Measurements from ENCODE around the gene TMEM170A. TPM values are rescaled to one million over a fixed set of nuclear protein-coding genes. Genes with fewer than 3 reads are reported as not detected.
A peak's percentile ranks its signal among the peaks of the same experiment; 100 is the strongest.

Gene TMEM170A
- total RNA-seq, 2 experiments from 2014 or later, result 25.1 to 27.1 TPM

DNA sequence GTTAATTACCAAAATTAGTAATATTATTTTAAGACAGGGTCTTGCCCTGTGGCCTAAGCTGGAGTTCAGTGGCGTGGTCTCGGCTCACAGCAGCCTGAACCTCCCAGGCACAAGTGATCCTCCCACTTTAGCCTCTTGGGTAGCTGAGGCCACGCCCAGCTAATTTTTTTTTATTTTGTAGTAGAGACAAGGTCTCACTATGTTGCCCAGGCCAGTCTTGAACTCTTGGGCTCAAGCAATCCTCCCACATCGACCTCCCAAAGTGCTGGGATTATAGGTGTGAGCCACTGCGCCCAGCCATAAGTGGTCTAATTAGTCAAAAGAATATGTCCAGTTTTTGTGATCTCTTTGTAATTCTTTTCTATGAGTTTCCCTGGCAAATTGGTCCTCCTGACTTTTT, 19.2 kb downstream of the TMEM170A start:
- H3K36me3 Mint-ChIP-seq (ENCODE audit: low read depth), result peaks cover 10% of the 10 kb centered on the region
- TF ChIP-seq, protein P1, sequence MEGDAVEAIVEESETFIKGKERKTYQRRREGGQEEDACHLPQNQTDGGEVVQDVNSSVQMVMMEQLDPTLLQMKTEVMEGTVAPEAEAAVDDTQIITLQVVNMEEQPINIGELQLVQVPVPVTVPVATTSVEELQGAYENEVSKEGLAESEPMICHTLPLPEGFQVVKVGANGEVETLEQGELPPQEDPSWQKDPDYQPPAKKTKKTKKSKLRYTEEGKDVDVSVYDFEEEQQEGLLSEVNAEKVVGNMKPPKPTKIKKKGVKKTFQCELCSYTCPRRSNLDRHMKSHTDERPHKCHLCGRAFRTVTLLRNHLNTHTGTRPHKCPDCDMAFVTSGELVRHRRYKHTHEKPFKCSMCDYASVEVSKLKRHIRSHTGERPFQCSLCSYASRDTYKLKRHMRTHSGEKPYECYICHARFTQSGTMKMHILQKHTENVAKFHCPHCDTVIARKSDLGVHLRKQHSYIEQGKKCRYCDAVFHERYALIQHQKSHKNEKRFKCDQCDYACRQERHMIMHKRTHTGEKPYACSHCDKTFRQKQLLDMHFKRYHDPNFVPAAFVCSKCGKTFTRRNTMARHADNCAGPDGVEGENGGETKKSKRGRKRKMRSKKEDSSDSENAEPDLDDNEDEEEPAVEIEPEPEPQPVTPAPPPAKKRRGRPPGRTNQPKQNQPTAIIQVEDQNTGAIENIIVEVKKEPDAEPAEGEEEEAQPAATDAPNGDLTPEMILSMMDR (IDR thresholded peaks at IDR 0.05), result no peak
- POLR2A ChIA-PET, result interaction anchor here (1.2 kb wide), 1 partner anchor 11 kb away, joined by 5 read pairs; no protein-coding TSS in a partner anchor
- DNase-seq (no peak), ATAC-seq (no peak)
- CTCF ChIA-PET, result interaction anchor here (1.3 to 3.6 kb wide), 3 partner anchors 11 to 20 kb away, joined by 4 to 14 read pairs (median 6); partner anchors contain the start of genes CFDP1 and TMEM170A
- intact Hi-C loops (cut with micrococcal nuclease), result no loop called here
- H3K4me1 Mint-ChIP-seq (ENCODE audit: low read depth), result peaks cover 2% of the 10 kb centered on the region
- H3K9me3 Mint-ChIP-seq, result no peaks in the 10 kb centered on the region
- no peak overlapping the region for H3K4me3 Mint-ChIP-seq
- no peaks in the 10 kb centered on the region for H3K27me3 Mint-ChIP-seq
- no peak overlapping the region for H3K27ac Mint-ChIP-seq

DNA sequence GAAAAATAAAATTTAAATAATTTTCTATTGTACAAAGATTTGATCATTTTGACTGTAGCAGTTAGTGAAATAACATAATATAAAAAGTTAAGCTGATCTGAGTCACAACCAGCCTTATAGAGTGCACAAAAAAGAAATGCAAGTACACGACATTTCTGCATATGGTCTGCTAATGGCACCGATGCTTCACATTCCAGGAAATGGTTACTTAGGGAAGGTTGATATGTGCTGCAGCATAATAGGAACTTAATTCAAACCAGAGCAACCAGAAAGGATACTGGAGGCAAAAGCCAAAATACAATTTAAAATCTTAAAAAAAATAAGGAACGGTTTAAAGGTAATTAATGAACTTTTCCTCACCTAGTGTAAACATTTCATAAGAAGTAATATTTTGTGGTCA, 21.2 kb downstream of the TMEM170A start:
- no peak for ATAC-seq
- Mint-ChIP-seq H3K27me3 (no peaks in the 10 kb centered on the region), H3K4me3 (no peak overlapping the region), H3K4me1 (ENCODE audit: low read depth) (no peaks in the 10 kb centered on the region), H3K36me3 (ENCODE audit: low read depth) (peaks cover 4% of the 10 kb centered on the region), H3K27ac (no peak overlapping the region), H3K9me3 (no peaks in the 10 kb centered on the region)
- CTCF ChIA-PET, result interaction anchor here (1.5 to 1.9 kb wide), 3 partner anchors 13 to 74 kb away, joined by 4 to 6 read pairs (median 6); no protein-coding TSS in a partner anchor
- DNase-seq, result no peak
- TF ChIP-seq, protein P1 (IDR thresholded peaks at IDR 0.05), result no peak
- intact Hi-C loops (cut with micrococcal nuclease), result no loop called here
- POLR2A ChIA-PET, result no interaction called here

DNA sequence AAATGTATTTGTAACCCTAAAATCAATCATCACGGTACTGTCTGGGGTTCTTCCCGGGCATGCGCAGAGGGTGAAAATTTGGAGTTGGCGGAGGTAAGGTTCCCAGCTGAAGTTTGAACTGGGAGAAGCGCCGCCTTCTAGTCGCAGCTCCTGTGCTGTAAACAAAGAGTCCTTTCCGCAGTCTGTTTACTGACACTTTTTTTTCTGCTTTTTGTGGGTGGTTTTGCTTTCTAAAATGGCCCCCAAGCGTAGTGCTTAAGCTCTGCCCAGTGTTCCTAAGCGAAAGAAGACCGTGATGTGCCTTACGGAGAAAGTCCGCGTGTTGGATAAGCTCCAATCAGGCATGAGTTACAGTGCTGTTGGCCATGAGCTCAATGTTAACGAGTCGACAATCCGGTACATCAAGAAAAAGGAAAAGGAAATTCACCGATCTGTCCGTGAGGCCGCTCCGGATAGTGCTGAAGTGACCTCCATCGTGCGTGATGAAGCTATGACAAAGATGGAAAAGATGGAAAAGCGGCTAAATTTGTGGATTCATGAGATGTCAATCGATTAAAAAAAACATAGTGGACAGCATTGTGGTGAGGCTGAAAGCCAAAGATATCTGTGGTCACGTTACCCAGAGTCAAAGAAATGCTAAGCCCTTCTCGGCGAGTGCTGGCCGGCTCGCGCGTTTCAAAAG, 30.6 kb downstream of the TMEM170A start:
- CTCF ChIA-PET, result interaction anchor here (0.9 to 3.6 kb wide), 11 partner anchors 8 to 234 kb away, joined by 3 to 13 read pairs (median 4); partner anchors contain the start of genes KARS1, TERF2IP and TMEM170A

DNA sequence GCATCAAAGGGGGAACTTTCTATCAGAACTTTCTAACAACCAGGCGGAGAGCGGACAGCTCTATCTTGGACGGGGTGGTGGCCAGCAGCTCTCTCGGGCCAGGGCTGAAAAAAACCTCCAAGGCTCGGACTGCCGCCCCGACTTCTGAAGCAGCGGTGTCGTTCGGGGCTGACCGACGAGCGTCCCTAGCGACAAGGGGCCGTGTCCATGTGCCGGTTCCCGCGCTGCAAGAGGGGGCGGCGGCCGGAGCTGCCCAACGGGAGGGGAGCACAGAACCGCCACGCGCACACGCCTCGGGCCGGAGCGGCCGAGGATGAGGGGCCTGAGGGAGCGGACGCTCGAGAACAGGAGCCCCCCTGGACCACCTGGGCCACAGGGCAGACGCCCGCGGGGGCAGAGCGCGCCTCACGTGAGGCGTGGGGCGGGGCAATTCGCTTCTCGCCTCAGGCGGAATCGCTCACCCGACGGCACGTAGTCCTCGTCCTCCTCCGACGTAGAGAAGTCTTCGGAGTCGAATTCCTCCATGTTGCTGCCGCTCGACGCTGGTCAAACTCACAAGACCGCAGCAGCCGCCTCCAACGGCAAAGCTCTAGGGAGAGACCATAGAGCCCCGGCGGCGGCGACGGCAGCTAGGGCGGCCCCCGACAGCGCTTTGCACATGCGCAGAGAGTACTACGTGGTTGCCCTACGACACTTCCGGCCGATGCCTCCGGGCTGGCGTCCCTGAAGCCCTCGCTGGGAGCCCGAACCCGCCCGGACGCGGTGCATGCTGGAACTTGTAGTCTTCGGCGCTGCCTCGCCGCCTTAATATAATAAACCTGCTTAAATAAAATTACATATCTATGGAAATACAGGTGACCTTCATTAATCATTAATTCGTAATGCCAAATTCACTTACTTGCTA, 31.4 kb downstream of the TMEM170A start, which contains the start of gene CFDP1:
CFDP1 (minus strand) TSS at position 676 of the 904 bp plus-strand sequence; CDS start at position 525, 151 bp downstream.
- no peaks in the 10 kb centered on the region for H3K27me3 Mint-ChIP-seq
- ATAC-seq (peak; percentile 92), DNase-seq (peak; percentile 96)
- peak within 1 kb of the TSS; percentile 94 for H3K27ac Mint-ChIP-seq
- peaks cover 15% of the 10 kb centered on the region for H3K36me3 Mint-ChIP-seq (ENCODE audit: low read depth)
- ChIA-PET POLR2A (interaction anchor here (0.6 to 2.3 kb wide), 10 partner anchors 12 to 427 kb away, joined by 3 to 12 read pairs (median 5); partner anchors contain the start of genes KARS1, TERF2IP and TMEM170A), CTCF (interaction anchor here (0.9 to 3.6 kb wide), 12 partner anchors 9 to 234 kb away, joined by 3 to 13 read pairs (median 4); partner anchors contain the start of genes KARS1, TERF2IP and TMEM170A)
- H3K4me3 Mint-ChIP-seq, result peak within 1 kb of the TSS; percentile 77
- peaks cover 29% of the 10 kb centered on the region for H3K4me1 Mint-ChIP-seq (ENCODE audit: low read depth)
- TF ChIP-seq, protein P1 (IDR thresholded peaks at IDR 0.05), result no peak
- no peaks in the 10 kb centered on the region for H3K9me3 Mint-ChIP-seq
- intact Hi-C loops (cut with micrococcal nuclease), result no loop called here

More for the DNA sequence above, 30.6 kb downstream of the TMEM170A start:
- intact Hi-C loops (cut with micrococcal nuclease), result no loop called here
- Mint-ChIP-seq H3K4me1 (ENCODE audit: low read depth) (peaks cover 29% of the 10 kb centered on the region), H3K27ac (peak overlapping the region; percentile 94), H3K27me3 (no peaks in the 10 kb centered on the region), H3K4me3 (peak overlapping the region; percentile 77), H3K9me3 (no peaks in the 10 kb centered on the region), H3K36me3 (ENCODE audit: low read depth) (peaks cover 15% of the 10 kb centered on the region)
- ATAC-seq, result peak; percentile 70
- POLR2A ChIA-PET, result interaction anchor here (1.0 to 2.3 kb wide), 8 partner anchors 11 to 214 kb away, joined by 3 to 12 read pairs (median 5); partner anchors contain the start of genes KARS1, TERF2IP and TMEM170A
- TF ChIP-seq, protein P1 (IDR thresholded peaks at IDR 0.05), result no peak
- DNase-seq, result peak; percentile 72
